Testis (tissue), 2 donors: ENCODE data around the gene TTLL5.

Experiments
- POLR2A ChIP-seq: fragments of 450-650 bp; IDR thresholded peaks from one replicate; pipeline ENCODE4 v1.6.1; 2017; ENCODE audit warnings: antibody characterized with exemption, mild to moderate bottlenecking, moderate library complexity
- TF ChIP-seq, protein P1 (sequence below), 3 experiments: fragments of 450-650 bp in 2 of 3; fragments of 200-600 bp in 1 of 3; sonication (generic) in 1 of 3; IDR thresholded peaks; one replicate each; pipeline ENCODE4 v1.5.1; 2016 to 2019; ENCODE audit warnings: antibody characterized with exemption in 3 of 3, mild to moderate bottlenecking in 2 of 3, moderate library complexity in 1 of 3

DNA sequence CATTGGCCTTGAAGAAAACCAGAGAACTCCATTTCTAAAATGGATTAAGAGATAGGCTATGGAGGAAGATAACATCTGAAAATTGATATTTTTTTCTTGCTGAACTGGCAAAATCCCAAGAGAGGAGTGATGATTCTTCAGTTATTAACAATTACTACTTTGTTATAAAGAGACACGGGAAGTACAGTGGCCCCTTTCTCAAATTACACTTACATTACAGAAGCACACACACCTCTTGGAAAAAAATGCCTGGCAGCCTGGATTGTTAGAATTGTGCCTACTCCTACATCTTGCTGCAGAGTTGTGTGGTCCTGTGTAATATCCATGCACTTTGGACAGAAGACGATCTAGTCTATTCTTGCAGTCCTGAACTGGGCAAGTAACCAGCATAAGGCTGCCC is 249.0 kb downstream of the TTLL5 start:
- TF ChIP-seq, protein P1, sequence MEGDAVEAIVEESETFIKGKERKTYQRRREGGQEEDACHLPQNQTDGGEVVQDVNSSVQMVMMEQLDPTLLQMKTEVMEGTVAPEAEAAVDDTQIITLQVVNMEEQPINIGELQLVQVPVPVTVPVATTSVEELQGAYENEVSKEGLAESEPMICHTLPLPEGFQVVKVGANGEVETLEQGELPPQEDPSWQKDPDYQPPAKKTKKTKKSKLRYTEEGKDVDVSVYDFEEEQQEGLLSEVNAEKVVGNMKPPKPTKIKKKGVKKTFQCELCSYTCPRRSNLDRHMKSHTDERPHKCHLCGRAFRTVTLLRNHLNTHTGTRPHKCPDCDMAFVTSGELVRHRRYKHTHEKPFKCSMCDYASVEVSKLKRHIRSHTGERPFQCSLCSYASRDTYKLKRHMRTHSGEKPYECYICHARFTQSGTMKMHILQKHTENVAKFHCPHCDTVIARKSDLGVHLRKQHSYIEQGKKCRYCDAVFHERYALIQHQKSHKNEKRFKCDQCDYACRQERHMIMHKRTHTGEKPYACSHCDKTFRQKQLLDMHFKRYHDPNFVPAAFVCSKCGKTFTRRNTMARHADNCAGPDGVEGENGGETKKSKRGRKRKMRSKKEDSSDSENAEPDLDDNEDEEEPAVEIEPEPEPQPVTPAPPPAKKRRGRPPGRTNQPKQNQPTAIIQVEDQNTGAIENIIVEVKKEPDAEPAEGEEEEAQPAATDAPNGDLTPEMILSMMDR (IDR thresholded peaks at IDR 0.05): no peak
- TF ChIP-seq POLR2A: no peak
